Neural crest cell (in vitro differentiated cells): ENCODE results near the gene SPATA32. TPM values are rescaled to one million over a fixed set of nuclear protein-coding genes. Genes with fewer than 3 reads are reported as not detected.
"Not testable (repeated sequence)": the region's sequence is repeated elsewhere in the genome, so short reads cannot be mapped to it uniquely, and the experiment has no call there.

Experiments
- DNase-seq: peaks from one replicate; pipeline ENCODE4 v3.0.0; 2021; ENCODE audit warnings: low read depth, mixed read lengths, low spot score
- H3K27ac Mint-ChIP-seq: one replicate; pipeline ENCODE4 v1.8.0; 2021; ENCODE audit warnings: mild to moderate bottlenecking, mixed read lengths; ENCODE audit not compliant: unreplicated experiment
- H3K27me3 Mint-ChIP-seq: 2 replicates; pipeline ENCODE4 v1.8.0; 2021; ENCODE audit warnings: low read depth, mild to moderate bottlenecking, mixed read lengths
- H3K36me3 Mint-ChIP-seq: 2 replicates; pipeline ENCODE4 v1.8.0; 2021; ENCODE audit warnings: low read depth, mild to moderate bottlenecking, mixed read lengths
- H3K4me1 Mint-ChIP-seq: 2 replicates; pipeline ENCODE4 v1.8.0; 2021; ENCODE audit warnings: mixed read lengths
- H3K4me3 Mint-ChIP-seq: one replicate; pipeline ENCODE4 v1.8.0; 2021; ENCODE audit warnings: mild to moderate bottlenecking, mixed read lengths
- H3K9me3 Mint-ChIP-seq: 2 replicates; pipeline ENCODE4 v1.8.0; 2021; ENCODE audit warnings: mixed read lengths
- total RNA-seq: library from RNA; stranded (reverse); gene quantifications from 2 replicates; pipeline ENCODE4 v1.2.1, GENCODE V29; 2021
- TF ChIP-seq, protein P1 (sequence below): fragments of 200-600 bp; sonication (generic); conservative IDR thresholded peaks from 2 replicates; pipeline ENCODE4 v1.5.0; 2021; ENCODE audit warnings: antibody characterized with exemption, mild to moderate bottlenecking

Gene SPATA32
- total RNA-seq, 1 donor from 2014 or later, result 0.23 TPM

GRCh38 chr17:45302649-45303173 is 40.8 kb upstream of the SPATA32 start:
- Mint-ChIP-seq H3K9me3 (no peaks in the 10 kb centered on the region), H3K27ac (no peak overlapping the region), H3K4me1 (peaks cover 41% of the 10 kb centered on the region), H3K4me3 (no peak overlapping the region), H3K27me3 (no peaks in the 10 kb centered on the region), H3K36me3 (no peaks in the 10 kb centered on the region)
- TF ChIP-seq, protein P1, sequence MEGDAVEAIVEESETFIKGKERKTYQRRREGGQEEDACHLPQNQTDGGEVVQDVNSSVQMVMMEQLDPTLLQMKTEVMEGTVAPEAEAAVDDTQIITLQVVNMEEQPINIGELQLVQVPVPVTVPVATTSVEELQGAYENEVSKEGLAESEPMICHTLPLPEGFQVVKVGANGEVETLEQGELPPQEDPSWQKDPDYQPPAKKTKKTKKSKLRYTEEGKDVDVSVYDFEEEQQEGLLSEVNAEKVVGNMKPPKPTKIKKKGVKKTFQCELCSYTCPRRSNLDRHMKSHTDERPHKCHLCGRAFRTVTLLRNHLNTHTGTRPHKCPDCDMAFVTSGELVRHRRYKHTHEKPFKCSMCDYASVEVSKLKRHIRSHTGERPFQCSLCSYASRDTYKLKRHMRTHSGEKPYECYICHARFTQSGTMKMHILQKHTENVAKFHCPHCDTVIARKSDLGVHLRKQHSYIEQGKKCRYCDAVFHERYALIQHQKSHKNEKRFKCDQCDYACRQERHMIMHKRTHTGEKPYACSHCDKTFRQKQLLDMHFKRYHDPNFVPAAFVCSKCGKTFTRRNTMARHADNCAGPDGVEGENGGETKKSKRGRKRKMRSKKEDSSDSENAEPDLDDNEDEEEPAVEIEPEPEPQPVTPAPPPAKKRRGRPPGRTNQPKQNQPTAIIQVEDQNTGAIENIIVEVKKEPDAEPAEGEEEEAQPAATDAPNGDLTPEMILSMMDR, result no peak
- no peak for DNase-seq

DNA sequence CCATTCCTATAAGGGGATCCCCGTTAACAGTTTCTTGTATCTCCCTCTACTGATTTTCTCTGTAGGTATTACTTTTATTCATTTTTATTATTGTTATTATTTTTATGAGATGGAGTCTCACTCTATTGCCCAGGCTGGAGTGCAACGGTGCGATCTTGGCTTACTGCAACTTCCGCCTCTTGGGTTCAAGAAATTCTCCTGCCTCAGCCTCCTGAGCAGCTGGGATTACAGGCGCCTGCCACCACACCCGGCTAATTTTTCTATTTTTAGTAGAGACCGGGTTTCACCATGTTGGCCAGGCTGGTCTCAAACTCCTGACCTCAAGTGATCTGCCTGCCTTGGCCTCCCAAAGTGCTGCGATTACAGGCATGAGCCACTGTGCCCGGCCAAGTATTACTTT is 40.3 kb upstream of the SPATA32 start:
- DNase-seq, H3K9me3 Mint-ChIP-seq, H3K4me3 Mint-ChIP-seq, H3K36me3 Mint-ChIP-seq, H3K27ac Mint-ChIP-seq, H3K27me3 Mint-ChIP-seq: not testable (repeated sequence)
- peaks cover 37% of the 10 kb centered on the region for H3K4me1 Mint-ChIP-seq

DNA sequence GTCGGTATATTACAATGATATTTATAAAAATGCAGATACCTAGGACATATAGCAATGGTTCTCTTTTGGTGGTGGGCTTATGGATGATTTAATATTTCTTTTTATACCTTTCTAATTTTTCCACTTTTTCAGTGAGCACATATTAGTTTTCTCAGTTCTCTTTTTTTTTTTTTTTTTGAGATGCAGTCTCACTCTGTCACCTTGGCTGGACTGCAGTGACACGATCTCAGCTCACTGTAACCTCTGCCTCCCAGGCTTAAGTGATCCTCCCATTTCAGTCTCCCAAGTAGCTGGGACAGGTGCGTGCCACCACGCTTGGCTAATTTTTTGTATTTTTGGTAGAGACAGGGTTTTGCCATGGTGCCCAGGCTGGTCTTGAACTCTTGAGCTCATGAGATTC is 39.8 kb upstream of the SPATA32 start:
- Mint-ChIP-seq H3K4me3 (no peak overlapping the region), H3K27ac (peak overlapping the region; percentile 59), H3K36me3 (peaks cover 3% of the 10 kb centered on the region), H3K27me3 (no peaks in the 10 kb centered on the region), H3K9me3 (no peaks in the 10 kb centered on the region), H3K4me1 (peaks cover 40% of the 10 kb centered on the region)
- TF ChIP-seq, protein P1, result no peak
- no peak for DNase-seq

DNA sequence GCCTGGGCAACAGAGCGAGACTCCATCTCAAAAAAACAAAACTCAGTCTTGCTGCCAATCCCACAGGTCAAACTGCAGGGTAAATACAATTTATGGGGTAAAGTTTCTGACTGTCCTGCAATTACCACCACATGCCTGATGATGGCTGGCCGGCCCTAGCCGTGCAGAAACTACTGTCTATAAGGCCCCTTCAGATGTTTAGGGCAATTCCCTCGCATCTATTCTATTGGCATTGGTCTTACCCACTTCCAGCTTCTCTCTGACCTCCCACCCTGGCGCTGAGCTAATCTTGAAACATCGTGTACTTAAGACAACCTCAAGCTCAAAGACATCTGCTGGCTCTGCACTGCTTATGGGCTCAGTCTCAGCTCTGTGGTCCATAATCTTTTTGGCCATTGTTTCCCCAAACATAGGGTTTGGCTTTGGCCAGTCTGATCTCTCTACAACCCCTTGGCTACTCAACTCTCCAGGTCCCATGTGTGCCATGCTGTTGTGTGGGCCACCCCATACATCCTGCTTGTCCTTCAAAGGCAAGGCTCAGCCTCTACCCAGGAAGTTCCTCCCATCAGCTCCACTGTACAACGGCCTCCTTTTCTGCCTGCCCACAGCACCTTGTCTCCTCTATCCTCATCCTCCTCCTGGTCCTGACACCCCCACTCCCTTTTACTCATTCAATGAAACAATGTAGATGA is 38.3 kb upstream of the SPATA32 start:
- Mint-ChIP-seq H3K27me3 (no peaks in the 10 kb centered on the region), H3K4me1 (peaks cover 33% of the 10 kb centered on the region), H3K4me3 (no peak overlapping the region), H3K27ac (no peak overlapping the region), H3K9me3 (no peaks in the 10 kb centered on the region), H3K36me3 (peaks cover 6% of the 10 kb centered on the region)
- DNase-seq, result no peak
- TF ChIP-seq, protein P1, result no peak

DNA sequence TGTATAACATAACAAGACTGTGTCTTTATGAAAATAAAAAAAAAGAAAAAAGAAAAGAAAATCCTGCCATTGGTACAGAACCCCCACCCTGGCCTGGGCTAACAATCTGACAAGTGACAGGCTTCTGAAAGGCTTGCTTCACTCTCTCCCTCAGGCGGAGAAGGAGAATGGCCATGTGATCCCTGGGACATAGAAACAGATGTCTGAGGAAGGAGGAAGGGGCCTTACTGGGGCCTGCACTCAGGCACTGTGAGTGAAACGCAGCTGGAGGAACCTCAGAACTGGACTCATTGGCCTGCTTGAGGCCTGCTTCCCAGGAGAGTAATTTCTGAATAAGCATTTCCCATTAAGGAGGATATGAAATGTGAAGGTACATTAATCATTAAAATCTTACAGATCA is 37.5 kb upstream of the SPATA32 start:
- Mint-ChIP-seq H3K36me3 (peaks cover 6% of the 10 kb centered on the region), H3K4me3 (peak overlapping the region; percentile 7), H3K27me3 (no peaks in the 10 kb centered on the region), H3K4me1 (peaks cover 36% of the 10 kb centered on the region), H3K27ac (peak overlapping the region; percentile 39), H3K9me3 (no peaks in the 10 kb centered on the region)
- TF ChIP-seq, protein P1, result no peak
- DNase-seq, result peak; percentile 18

- no peak for DNase-seq
- H3K4me3 Mint-ChIP-seq, result no peak overlapping the region
- TF ChIP-seq, protein P1, result no peak
- H3K36me3 Mint-ChIP-seq, result peaks cover 6% of the 10 kb centered on the region
- no peaks in the 10 kb centered on the region for H3K27me3 Mint-ChIP-seq
- H3K9me3 Mint-ChIP-seq, result no peaks in the 10 kb centered on the region
- H3K4me1 Mint-ChIP-seq, result peaks cover 43% of the 10 kb centered on the region
- peak overlapping the region; percentile 69 for H3K27ac Mint-ChIP-seq
Observed at GRCh38 chr17:45298546-45299285, 36.8 kb upstream of the SPATA32 start.
